ENCODE results near the gene ARL5A. TPM values are rescaled to one million over a fixed set of nuclear protein-coding genes. Genes with fewer than 3 reads are reported as not detected.

ARL5A gene
- total RNA-seq, 1 donor from 2014 or later, result 57.5 TPM

- ATAC-seq (ENCODE audit: poor library complexity) (no peak), DNase-seq (no peak)
- intact Hi-C loops (cut with DNase I), result no loop called here
These were observed 50.7 kb downstream of the ARL5A start for GRCh38 chr2:151777487-151777886.

DNA sequence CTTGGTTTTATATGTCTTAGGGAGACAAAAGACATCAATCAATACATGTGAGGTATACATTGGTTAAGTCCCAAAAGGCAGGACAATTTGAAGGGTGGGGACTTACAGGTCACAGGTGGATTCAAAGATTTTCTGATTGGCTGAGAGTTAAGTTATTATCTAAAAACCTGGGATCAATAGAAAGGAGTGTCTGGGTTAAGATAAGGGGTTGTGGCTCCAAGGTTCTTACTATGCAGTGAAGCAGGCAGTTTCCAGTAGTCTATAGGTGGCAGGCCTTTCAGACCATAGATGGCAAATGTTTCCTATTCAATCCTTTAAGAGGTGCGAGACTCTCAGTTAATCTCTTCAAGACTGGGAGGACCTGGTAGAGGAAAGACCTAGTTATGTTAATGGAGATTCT, 51.9 kb downstream of the ARL5A start:
- DNase-seq (no peak), ATAC-seq (ENCODE audit: poor library complexity) (no peak)
- intact Hi-C loops (cut with DNase I), result no loop called here

- no peak for ATAC-seq (ENCODE audit: poor library complexity)
- DNase-seq, result no peak
- intact Hi-C loops (cut with DNase I), result no loop called here
These were observed 53.0 kb downstream of the ARL5A start for GRCh38 chr2:151775057-151775740.

DNA sequence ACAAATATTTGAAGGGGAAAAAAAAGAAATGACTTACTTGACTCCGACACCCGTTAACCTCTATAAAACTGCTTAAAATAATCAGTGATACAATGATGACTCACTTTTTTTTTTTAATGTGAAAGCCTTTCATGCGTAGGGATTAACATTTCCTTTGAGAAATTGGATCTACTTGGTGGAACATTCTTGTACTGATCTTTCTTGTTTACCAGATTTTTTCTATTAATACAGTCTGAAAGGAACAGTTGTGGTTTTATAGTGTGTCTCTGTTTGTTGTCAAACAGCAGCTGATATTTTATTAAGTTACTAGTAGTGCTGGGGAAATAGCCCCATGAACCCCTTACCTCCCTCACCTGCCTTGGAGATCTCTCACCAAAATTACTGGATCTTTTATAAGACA, 53.7 kb downstream of the ARL5A start:
- intact Hi-C loops (cut with DNase I), result no loop called here
- DNase-seq, result no peak
- ATAC-seq (ENCODE audit: poor library complexity), result no peak

GRCh38 chr2:151771599-151772358, 56.4 kb downstream of the ARL5A start:
- intact Hi-C loops (cut with DNase I), result no loop called here
- DNase-seq (no peak), ATAC-seq (ENCODE audit: poor library complexity) (peak; percentile 61)

DNA sequence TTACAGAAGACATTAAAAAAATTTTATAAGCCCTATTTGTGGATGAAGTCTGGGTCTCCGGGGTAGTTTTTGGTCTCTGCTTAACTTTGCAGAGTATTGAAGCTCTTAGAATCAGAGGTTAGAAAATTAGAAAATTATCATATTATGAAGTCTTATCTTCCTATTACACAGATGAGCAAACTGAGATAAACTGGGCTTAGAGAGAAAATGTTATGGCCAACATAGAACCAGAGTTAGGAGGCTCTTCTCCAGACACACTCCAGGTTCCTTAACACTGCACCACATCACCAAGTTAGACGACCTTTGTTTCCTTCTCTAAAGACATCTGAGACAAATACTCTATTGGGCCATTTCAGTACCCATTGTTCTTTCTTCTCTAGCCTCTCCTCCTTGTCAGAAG, 57.2 kb downstream of the ARL5A start:
- ATAC-seq (ENCODE audit: poor library complexity) (no peak), DNase-seq (no peak)
- intact Hi-C loops (cut with DNase I), result no loop called here

DNA sequence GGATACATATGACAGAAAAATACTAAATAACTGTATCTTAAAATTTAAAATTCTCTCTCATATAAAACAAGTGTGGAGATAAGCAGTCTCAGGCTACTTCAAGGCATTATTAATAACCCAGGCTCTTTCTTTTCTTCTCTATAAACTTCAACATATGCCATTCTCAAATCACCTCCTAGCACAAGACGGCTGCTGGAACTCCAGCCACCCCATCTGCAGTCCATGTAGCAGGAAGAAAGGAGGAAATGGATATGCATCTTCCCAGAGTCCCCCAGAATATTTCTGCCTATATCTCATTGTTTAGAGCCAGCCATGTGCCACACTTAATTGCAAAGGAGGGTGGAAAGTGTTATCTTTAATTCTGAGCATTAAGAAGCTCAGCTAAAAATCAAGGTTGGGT, 58.6 kb downstream of the ARL5A start:
- intact Hi-C loops (cut with DNase I), result no loop called here
- DNase-seq, result no peak

DNA sequence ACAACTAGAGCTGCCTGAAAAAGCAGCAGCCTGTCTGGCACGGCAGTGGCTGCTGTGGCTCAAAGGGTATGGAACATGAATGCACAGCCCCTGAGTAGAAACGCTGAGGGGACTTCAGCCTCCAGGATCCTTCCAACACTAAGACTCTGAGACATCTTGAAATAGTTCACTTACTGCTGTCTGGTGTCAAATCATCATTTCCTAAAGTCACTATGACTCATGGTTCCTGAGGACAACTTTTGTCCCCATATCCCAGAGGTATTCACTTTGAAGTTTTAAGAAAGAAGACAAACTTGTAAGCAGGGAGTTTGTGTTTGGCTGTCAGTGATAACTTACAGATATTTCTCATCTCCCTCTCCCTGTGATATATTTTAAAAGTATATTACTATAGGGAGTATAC, 60.7 kb downstream of the ARL5A start:
- ATAC-seq (ENCODE audit: poor library complexity), result no peak
- intact Hi-C loops (cut with DNase I), result no loop called here
- no peak for DNase-seq

More for the DNA sequence above, 58.6 kb downstream of the ARL5A start:
- no peak for ATAC-seq (ENCODE audit: poor library complexity)

DNA sequence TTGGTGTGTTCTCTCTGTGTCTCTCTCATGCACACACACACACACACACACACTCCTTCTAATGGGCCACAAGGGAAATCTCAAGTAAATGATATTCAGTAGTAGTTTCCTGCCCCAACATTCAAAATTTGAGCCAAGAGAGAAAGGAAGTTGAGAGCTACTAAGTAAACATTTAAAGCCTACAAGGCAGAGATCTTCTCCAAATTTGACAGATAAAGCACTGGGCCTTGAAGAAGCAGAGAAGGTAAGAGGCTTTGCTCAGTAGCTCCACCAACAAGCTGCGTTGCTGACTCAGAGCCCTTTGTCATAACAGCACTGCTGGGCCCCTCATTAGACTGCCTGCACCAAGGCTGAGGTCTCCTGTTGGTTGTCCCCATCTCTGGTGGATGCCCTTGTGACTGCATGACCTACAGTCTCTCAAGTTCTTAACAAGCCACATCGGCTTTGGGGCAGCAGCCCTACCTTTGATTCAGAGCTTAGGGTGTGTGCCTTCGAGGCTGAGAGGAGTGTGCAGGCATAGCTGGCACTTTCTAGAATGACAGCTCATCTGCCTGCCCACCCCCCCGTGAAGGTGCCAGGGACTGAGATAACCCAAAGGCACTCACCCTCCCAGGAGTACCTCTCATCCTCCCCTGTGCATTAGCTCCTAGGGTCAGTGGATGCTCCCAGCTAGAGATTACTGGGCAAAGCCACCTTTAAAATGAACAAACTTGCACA, 61.6 kb downstream of the ARL5A start:
- no peak for DNase-seq
- no peak for ATAC-seq (ENCODE audit: poor library complexity)

GRCh38 chr2:151765760-151766410, 62.3 kb downstream of the ARL5A start:
- no peak for ATAC-seq (ENCODE audit: poor library complexity)

More for the DNA sequence above, 61.6 kb downstream of the ARL5A start:
- intact Hi-C loops (cut with DNase I), result no loop called here

DNA sequence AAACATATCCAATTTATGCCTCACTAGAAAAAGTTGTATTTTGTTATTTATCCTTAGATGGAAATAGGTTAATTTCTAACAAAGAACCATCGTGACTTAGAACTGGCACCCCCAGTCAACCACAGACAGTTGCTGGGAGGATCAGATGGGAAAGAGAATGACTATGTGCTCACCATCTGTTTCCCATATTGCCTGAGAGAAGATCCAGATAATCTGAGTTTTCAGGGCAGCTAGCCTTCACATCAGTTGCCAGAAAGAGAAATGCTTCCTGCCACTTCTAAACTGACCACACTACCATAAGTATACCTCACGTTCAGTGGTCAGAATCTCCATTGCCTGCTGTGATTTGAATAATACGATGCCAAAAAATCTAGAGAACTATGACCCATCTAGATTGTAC, 65.5 kb downstream of the ARL5A start:
- ATAC-seq (ENCODE audit: poor library complexity), result no peak
- no peak for DNase-seq
- intact Hi-C loops (cut with DNase I), result no loop called here

More at GRCh38 chr2:151765760-151766410, 62.3 kb downstream of the ARL5A start:
- intact Hi-C loops (cut with DNase I), result no loop called here
- no peak for DNase-seq

GRCh38 chr2:151761687-151762086, 66.5 kb downstream of the ARL5A start:
- DNase-seq (no peak), ATAC-seq (ENCODE audit: poor library complexity) (no peak)
- intact Hi-C loops (cut with DNase I), result no loop called here

DNA sequence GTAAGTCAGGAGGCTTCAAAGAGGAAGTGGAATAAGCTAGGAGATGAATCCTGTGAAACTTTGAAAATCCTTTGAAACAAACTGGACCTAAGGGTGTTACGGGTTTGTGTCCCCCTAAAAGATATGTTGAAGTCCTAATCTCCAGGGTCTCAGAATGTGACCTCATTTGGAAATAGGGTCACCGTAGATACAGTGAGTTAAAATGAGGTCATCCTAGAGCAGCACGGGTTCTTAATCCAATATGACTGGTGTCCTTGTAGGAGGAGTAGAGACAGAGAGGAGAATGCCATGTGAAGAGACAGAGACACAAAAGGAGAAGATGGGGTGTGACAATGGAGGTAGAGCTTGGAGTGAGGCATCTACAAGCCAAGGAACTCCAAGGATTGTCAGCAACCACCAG, 67.0 kb downstream of the ARL5A start:
- DNase-seq (no peak), ATAC-seq (ENCODE audit: poor library complexity) (no peak)
- intact Hi-C loops (cut with DNase I), result no loop called here

DNA sequence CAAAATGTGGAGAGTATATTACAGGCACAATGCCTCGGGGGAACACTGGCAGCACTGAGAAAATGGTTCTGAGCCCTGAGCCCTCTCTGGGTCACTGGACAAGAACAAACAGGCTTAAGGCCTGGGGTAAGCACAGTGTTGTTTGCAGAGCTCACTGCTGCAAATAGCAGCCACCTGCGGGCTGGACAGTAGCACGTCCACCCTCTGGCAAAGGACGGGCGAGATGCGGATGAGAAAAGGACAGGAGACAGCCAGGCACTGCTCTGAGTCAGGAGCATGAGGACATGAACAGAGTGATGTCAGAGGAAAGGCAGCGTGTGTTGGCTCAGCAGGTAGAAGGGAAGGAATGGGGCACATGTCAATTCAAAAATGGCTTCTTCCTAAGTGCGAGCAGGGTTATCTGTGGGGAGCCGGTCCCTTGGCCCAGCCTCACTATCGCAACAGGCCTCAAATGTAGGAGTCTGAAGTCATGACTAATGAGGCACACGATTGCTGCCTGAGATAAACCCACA, 68.0 kb downstream of the ARL5A start:
- DNase-seq, result no peak
- intact Hi-C loops (cut with DNase I), result no loop called here
- ATAC-seq (ENCODE audit: poor library complexity), result no peak

DNA sequence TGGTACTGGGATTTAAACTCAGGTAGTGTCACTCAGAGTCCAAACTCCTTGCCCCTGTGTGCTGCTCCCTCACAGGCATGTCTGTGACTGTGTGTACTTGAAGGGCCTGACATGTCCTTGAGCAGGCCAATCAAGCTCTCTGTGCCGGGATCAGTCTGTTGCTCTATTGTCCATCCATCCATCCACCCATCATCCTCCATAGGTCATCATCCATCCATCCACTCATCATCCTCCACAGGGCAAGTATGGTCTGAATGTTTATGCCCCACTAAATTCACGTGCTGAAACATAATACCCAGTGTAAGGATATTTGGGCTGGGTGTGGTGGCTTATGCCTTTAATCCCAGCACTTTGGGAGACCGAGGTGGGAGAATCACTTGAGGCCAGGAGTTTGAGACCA, 69.5 kb downstream of the ARL5A start:
- intact Hi-C loops (cut with DNase I), result no loop called here
- ATAC-seq (ENCODE audit: poor library complexity), result no peak
- DNase-seq, result no peak

DNA sequence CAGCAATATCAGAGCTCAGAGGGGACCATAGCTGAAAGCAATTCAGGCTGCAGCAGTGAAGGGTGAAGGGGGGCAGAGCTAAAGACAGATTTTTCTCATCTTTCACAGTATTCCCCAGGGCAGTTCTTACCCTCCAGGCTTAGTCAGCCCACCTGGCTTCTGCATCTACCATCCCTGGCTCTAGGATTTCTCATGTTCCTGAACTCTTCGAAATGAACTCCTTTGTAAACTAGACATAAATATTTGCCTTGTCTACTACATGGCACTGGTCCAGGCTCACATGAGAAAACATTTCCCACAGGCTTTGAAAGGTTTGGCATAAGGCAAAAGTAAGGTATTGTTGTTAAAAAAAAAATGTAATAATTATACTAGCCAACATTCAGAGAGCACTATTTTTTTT, 70.4 kb downstream of the ARL5A start:
- intact Hi-C loops (cut with DNase I), result no loop called here
- DNase-seq (no peak), ATAC-seq (ENCODE audit: poor library complexity) (no peak)

DNA sequence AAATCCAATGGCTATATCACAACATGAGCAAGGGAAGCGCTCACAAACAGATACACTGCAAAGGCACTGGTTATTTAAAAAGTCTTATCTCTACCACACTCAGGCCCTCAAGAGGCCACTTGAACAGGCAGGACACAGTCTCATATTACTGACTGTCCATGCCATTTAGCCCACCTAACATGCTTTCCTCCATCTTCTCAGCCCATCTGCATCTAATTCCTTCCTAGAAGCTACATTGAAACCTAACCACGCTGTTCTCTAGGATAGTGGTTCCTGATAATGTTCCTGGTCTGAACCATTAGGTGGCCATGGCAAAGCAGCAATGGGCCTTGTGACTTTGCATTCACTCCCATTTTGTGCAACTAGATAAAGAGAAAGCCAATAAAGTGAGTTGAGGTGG, 71.4 kb downstream of the ARL5A start:
- DNase-seq, result no peak
- intact Hi-C loops (cut with DNase I), result no loop called here
- ATAC-seq (ENCODE audit: poor library complexity), result peak; percentile 61

DNA sequence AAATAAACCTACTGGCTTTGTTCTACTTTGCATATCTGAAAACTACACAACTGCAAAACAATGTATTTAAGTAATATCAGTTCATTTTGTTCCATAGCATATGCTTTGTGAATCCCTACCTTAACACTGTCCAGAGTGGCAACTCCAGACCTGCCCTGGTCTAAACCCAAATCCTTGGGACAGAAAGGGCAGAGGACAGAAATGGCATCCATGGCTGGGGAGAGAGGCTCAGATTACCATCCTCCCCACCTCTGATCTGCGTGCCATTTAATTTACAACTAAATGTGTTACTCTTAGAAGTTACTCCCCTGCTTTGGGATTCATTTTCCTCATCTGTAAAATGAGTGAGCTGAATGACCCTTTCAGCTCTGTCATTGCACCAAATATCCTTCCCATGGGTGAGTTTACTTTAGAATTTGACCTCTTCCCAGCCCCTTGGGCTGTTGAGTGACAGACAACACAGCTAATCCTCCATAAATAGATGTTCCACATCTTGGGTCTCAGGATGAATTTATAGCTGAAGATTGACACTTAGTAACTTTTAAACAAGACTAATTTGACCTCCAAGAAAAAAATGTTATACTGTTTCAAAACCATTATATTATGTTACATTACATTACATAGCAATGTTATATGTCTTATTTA, 73.8 kb downstream of the ARL5A start:
- intact Hi-C loops (cut with DNase I), result no loop called here
- ATAC-seq (ENCODE audit: poor library complexity), result no peak
- DNase-seq, result no peak

- no peak for DNase-seq
- ATAC-seq (ENCODE audit: poor library complexity), result no peak
- intact Hi-C loops (cut with DNase I), result no loop called here
These were observed 74.7 kb downstream of the ARL5A start for GRCh38 chr2:151753540-151753939.
